ENCODE measurements around the gene ABCB8.

The ABCB8 gene

GRCh38 chr7:150997075-150997511 lies 31.2 kb upstream of the ABCB8 start:
- no peak for DNase-seq (ENCODE audit: low read depth)
- no peak overlapping the region for H3K4me3 ChIP-seq (ENCODE audit: control insufficient read depth, low read depth, low read length)
- TF ChIP-seq CTCF (IDR thresholded peaks at IDR 0.05; ENCODE audit: control insufficient read depth, insufficient read depth, low read depth, low read length, missing control alignments) = no peak

- TF ChIP-seq CTCF (IDR thresholded peaks at IDR 0.05; ENCODE audit: control insufficient read depth, insufficient read depth, low read depth, low read length, missing control alignments) = no peak
Observed at GRCh38 chr7:150997817-150998216, 30.4 kb upstream of the ABCB8 start.

GRCh38 chr7:150998341-150998740 lies 29.9 kb upstream of the ABCB8 start:
- no peak for TF ChIP-seq CTCF (IDR thresholded peaks at IDR 0.05; ENCODE audit: control insufficient read depth, insufficient read depth, low read depth, low read length, missing control alignments)
- no peak for DNase-seq (ENCODE audit: low read depth)
- no peak overlapping the region for H3K4me3 ChIP-seq (ENCODE audit: control insufficient read depth, low read depth, low read length)

More at GRCh38 chr7:150997817-150998216, 30.4 kb upstream of the ABCB8 start:
- DNase-seq (ENCODE audit: low read depth) = no peak
- H3K4me3 ChIP-seq (ENCODE audit: control insufficient read depth, low read depth, low read length) = no peak overlapping the region

DNA sequence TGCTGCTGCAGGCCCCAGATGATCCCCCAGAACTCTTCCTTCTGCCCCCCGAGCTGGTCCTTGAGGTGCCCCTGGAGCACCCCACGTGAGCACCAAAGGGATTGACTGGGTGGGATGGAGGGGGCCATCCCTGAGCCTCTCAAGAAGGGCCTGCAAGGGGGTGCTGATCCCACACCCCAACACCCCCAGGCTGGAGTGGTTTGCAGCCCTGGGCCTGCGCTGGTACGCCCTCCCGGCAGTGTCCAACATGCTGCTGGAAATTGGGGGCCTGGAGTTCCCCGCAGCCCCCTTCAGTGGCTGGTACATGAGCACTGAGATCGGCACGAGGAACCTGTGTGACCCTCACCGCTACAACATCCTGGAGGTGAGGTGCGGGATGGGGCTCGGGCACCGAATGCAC lies 29.2 kb upstream of the ABCB8 start:
- no peak overlapping the region for H3K4me3 ChIP-seq (ENCODE audit: control insufficient read depth, low read depth, low read length)
- TF ChIP-seq CTCF (IDR thresholded peaks at IDR 0.05; ENCODE audit: control insufficient read depth, insufficient read depth, low read depth, low read length, missing control alignments) = no peak
- no peak for DNase-seq (ENCODE audit: low read depth)

DNA sequence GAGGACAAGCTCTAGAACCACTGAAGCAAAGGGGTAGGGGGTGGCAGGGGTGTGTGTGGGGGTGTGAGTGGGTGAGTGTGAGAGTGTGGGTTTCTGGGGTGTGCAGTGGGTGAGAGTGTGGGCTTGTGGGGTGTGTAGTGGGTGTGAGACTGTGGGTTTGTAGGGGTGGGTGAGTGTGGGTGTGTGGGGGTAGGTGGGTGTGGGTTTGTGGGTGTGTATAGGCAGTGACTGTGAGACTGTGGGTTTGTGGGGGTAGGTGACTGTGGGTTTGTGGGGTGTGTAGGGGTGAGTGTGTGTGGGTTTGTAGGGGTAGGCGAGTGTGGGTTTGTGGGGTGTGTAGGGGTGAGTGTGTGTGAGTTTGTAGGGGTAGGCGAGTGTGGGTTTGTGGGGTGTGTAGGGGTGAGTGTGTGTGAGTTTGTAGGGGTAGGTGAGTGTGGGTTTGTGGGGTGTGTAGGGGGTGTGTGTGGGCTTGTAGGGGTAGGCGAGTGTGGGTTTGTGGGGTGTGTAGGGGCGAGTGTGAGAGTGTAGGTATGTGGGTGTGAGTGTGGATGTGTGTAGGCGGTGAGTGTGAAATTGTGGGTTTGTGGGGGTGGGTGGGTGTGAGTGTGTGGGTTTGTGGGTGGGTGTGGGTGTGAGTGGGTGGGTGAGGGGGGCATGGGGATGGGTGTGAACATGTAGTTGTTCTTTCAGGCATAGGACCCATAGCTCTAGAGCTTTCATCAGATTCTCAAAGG lies 28.6 kb upstream of the ABCB8 start:
- no peak overlapping the region for H3K4me3 ChIP-seq (ENCODE audit: control insufficient read depth, low read depth, low read length)
- TF ChIP-seq CTCF (IDR thresholded peaks at IDR 0.05; ENCODE audit: control insufficient read depth, insufficient read depth, low read depth, low read length, missing control alignments) = no peak
- no peak for DNase-seq (ENCODE audit: low read depth)

DNA sequence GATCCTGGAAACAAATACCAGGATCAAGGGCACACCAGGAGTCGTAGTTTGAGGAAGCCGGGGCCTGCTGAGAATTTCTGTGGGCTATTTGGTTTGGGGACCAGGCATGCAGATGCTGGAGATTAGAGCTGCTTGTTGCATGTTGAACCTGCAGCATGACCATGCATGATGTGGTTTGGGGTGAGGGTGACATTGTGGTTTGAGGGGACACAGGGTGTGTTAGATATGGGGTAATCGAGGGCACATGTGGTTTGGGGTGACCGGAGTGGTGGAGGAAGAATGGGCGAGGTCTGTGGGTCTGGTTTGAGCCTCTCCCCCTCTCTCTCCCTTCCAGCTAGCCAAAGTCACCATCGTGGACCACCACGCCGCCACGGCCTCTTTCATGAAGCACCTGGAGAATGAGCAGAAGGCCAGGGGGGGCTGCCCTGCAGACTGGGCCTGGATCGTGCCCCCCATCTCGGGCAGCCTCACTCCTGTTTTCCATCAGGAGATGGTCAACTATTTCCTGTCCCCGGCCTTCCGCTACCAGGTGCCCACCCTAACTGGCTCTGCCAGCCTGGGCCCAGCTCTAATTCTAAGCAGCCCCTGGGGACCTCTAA lies 27.3 kb upstream of the ABCB8 start:
- no peak for TF ChIP-seq CTCF (IDR thresholded peaks at IDR 0.05; ENCODE audit: control insufficient read depth, insufficient read depth, low read depth, low read length, missing control alignments)
- H3K4me3 ChIP-seq (ENCODE audit: control insufficient read depth, low read depth, low read length) = no peak overlapping the region
- no peak for DNase-seq (ENCODE audit: low read depth)
